HCT116 (cell line): ENCODE measurements around the gene WDR55. TPM values are rescaled to one million over a fixed set of nuclear protein-coding genes. Genes with fewer than 3 reads are reported as not detected.

Experiments
- ATAC-seq: fragments of 200-7000 bp; cut with Tn5 transposase; 2 replicates; pipeline ENCODE4 v1.9.1; 2020; ENCODE audit warnings: mild to moderate bottlenecking, moderate library complexity
- BruUV-seq: library from RNA; stranded (reverse); fragments of 400-500 nt; replicated peaks from 2 replicates; lab custom pipeline; 2021; lab: Mats Ljungman, UMichigan
- CTCF ChIA-PET: fragments of 300-600 bp; sonication (Branson Sonifier 250); formaldehyde crosslinking; loops from one replicate; lab custom pipeline; 2021; ENCODE audit warnings: antibody characterized with exemption; lab: Charles Lee
- POLR2A ChIA-PET: fragments of 300-600, 350-600 bp; sonication (Branson Sonifier 250); formaldehyde crosslinking; loops from one replicate; lab custom pipeline; 2021; ENCODE audit warnings: antibody characterized with exemption; lab: Charles Lee
- RAD21 ChIA-PET, 2 experiments: fragments of 300-600 bp; sonication (Branson Sonifier 250); formaldehyde crosslinking; loops; one replicate each; lab custom pipeline; 2023; ENCODE audit warnings: low total read pairs in 2 of 2; ENCODE audit not compliant: uncharacterized antibody in 2 of 2, unreplicated experiment in 2 of 2, low non-redundant PET in 1 of 2; lab: Charles Lee
- DNase-seq: peaks from one replicate; pipeline ENCODE4 v3.0.0-alpha.2; 2010; ENCODE audit warnings: low read depth, low spot score
- H2AFZ ChIP-seq: fragments of 200-600 bp; shearing (Covaris generic), sonication (generic); 2 replicates; pipeline ENCODE4 v1.6.1; 2017; ENCODE audit warnings: low read depth, mixed run types, mixed read lengths, antibody characterized with exemption, low read length; ENCODE audit not compliant: poor library complexity, severe bottlenecking
- H3K27ac ChIP-seq: 2 replicates; pipeline ENCODE4 v1.5.1; 2012; ENCODE audit warnings: low read depth, low read length
- H3K27me3 ChIP-seq: fragments of 200-600 bp; sonication (generic); 2 replicates; pipeline ENCODE4 v1.6.1; 2016; ENCODE audit warnings: mixed run types, low read length, mixed read lengths; ENCODE audit not compliant: insufficient read depth
- H3K36me3 ChIP-seq, 2 experiments: fragments of 200-500 bp in 1 of 2; fragments of 200-600 bp in 1 of 2; sonication (Bioruptor generic) in 1 of 2; sonication (generic) in 1 of 2; 2 replicates each; pipeline versions ENCODE4 v1.5.1 to v1.6.1; 2014 to 2016; ENCODE audit warnings: low read length in 2 of 2, inconsistent platforms in 1 of 2, mixed read lengths in 1 of 2, mixed run types in 1 of 2; ENCODE audit not compliant: insufficient read depth in 2 of 2, control insufficient read depth in 1 of 2
- H3K4me1 ChIP-seq, 2 experiments: fragments of 200-600 bp in 1 of 2; sonication (generic) in 1 of 2; 2 replicates each; pipeline versions ENCODE4 v1.5.1 to v1.6.1; 2012 to 2017; ENCODE audit warnings: low read length in 2 of 2, inconsistent platforms in 1 of 2, mild to moderate bottlenecking in 1 of 2, mixed read lengths in 1 of 2, mixed run types in 1 of 2, moderate library complexity in 1 of 2; ENCODE audit not compliant: insufficient read depth in 2 of 2, control insufficient read depth in 1 of 2
- H3K4me2 ChIP-seq: fragments of 200-600 bp; sonication (generic); 2 replicates; pipeline ENCODE4 v1.6.1; 2017; ENCODE audit warnings: mixed run types, low read length, mixed read lengths
- H3K4me3 ChIP-seq, 2 experiments: fragments of 200-600 bp in 1 of 2; sonication (generic) in 1 of 2; replicated peaks in 1 of 2; 2 replicates each; pipeline ENCODE4 v1.5.1; 2011 to 2016; ENCODE audit warnings: low read length in 2 of 2, control low read depth in 1 of 2, low read depth in 1 of 2, mild to moderate bottlenecking in 1 of 2, mixed read lengths in 1 of 2, mixed run types in 1 of 2
- H3K79me2 ChIP-seq: fragments of 200-600 bp; sonication (generic); 2 replicates; pipeline ENCODE4 v1.6.1; 2017; ENCODE audit warnings: mild to moderate bottlenecking, mixed run types, low read length, moderate library complexity, mixed read lengths; ENCODE audit not compliant: insufficient read depth
- H3K9ac ChIP-seq: fragments of 200-600 bp; sonication (generic); 2 replicates; pipeline ENCODE4 v1.6.1; 2016; ENCODE audit warnings: low read length, mixed read lengths
- H3K9me2 ChIP-seq: fragments of 200-600 bp; sonication (generic), shearing (Covaris generic); 2 replicates; pipeline ENCODE4 v1.6.1; 2017; ENCODE audit warnings: mixed run types, mild to moderate bottlenecking, moderate library complexity; ENCODE audit not compliant: insufficient read depth
- H3K9me3 ChIP-seq, 2 experiments: fragments of 200-500 bp in 1 of 2; fragments of 200-600 bp in 1 of 2; sonication (Bioruptor generic) in 1 of 2; sonication (generic) in 1 of 2; 2 replicates each; pipeline ENCODE4 v1.6.1; 2014 to 2017; ENCODE audit warnings: low read length in 2 of 2, mixed read lengths in 2 of 2, inconsistent platforms in 1 of 2, low read depth in 1 of 2, mild to moderate bottlenecking in 1 of 2, mixed run types in 1 of 2, moderate library complexity in 1 of 2; ENCODE audit not compliant: control insufficient read depth in 1 of 2, insufficient read depth in 1 of 2
- H4K20me1 ChIP-seq: fragments of 200-600 bp; sonication (generic), shearing (Covaris generic); 2 replicates; pipeline ENCODE4 v1.6.1; 2017; ENCODE audit warnings: mixed run types, mild to moderate bottlenecking, moderate library complexity; ENCODE audit not compliant: insufficient read depth
- ATF3 ChIP-seq: IDR thresholded peaks from 2 replicates; pipeline ENCODE4 v1.6.1; 2012
- CEBPB ChIP-seq: IDR thresholded peaks from 2 replicates; pipeline ENCODE4 v1.6.1; 2012; ENCODE audit warnings: low read depth
- EZH2 ChIP-seq: fragments of 200-600 bp; sonication (generic); IDR thresholded peaks from 2 replicates; pipeline ENCODE4 v1.6.1; 2017; ENCODE audit warnings: antibody characterized with exemption, mixed run types
- EZH2phosphoT487 ChIP-seq: fragments of 200-600 bp; IDR thresholded peaks from 2 replicates; pipeline ENCODE4 v1.6.1; 2018; ENCODE audit warnings: antibody characterized with exemption, borderline replicate concordance
- POLR2A ChIP-seq: IDR thresholded peaks from 2 replicates; pipeline ENCODE4 v1.7.0; 2011; ENCODE audit warnings: borderline replicate concordance; ENCODE audit not compliant: insufficient read depth, insufficient read length; ENCODE audit errors: extremely low read depth
- RAD21 ChIP-seq: IDR thresholded peaks from 2 replicates; pipeline ENCODE4 v1.6.1; 2012; ENCODE audit warnings: low read depth, mild to moderate bottlenecking
- REST ChIP-seq: IDR thresholded peaks from 2 replicates; pipeline ENCODE4 v1.6.1; 2012; ENCODE audit warnings: low read depth
- SP1 ChIP-seq: IDR thresholded peaks from 2 replicates; pipeline ENCODE4 v1.6.1; 2012; ENCODE audit warnings: low read depth
- TCF7L2 ChIP-seq: IDR thresholded peaks from 2 replicates; pipeline ENCODE4 v1.7.0; 2011; ENCODE audit warnings: borderline replicate concordance, inconsistent platforms; ENCODE audit not compliant: insufficient read depth, insufficient read length; ENCODE audit errors: extremely low read depth
- YY1 ChIP-seq: IDR thresholded peaks from 2 replicates; pipeline ENCODE4 v1.6.1; 2011; ENCODE audit warnings: low read length, low read depth, moderate library complexity, mild to moderate bottlenecking; ENCODE audit not compliant: insufficient replicate concordance; ENCODE audit errors: extremely low read depth
- ZFX ChIP-seq: fragments of 450-650 bp; IDR thresholded peaks from 2 replicates; pipeline ENCODE4 v1.6.1; 2017
- intact Hi-C: fragments of 100-400 bp; cut with micrococcal nuclease; formaldehyde crosslinking; loops from 2 replicates; pipeline ENCODE4 v1.10.0; 2022
- total RNA-seq: library from RNA; stranded (reverse); gene quantifications from one replicate; pipeline ENCODE4 v1.2.1, GENCODE V29; 2021; ENCODE audit not compliant: unreplicated experiment

Gene WDR55
- total RNA-seq, 1 experiment from 2014 or later, result 37.2 TPM

- Histone ChIP-seq H3K4me1 (no peaks in the 10 kb centered on the region), H3K79me2 (no peaks in the 10 kb centered on the region), H2AFZ (no peak overlapping the region), H3K27me3 (no peaks in the 10 kb centered on the region), H3K27ac (no peak overlapping the region), H3K9me2 (no peaks in the 10 kb centered on the region), H3K4me2 (no peak overlapping the region), H3K36me3 (peaks cover 35 to 43% of the 10 kb centered on the region in 2 experiments; a peak in 3 of 4 replicates), H3K9ac (no peak overlapping the region), H3K9me3 (no peaks in the 10 kb centered on the region), H4K20me1 (no peaks in the 10 kb centered on the region), H3K4me3 (no peak overlapping the region)
- no peak for TF ChIP-seq CEBPB
- TF ChIP-seq EZH2phosphoT487, result no peak
- TF ChIP-seq EZH2, result no peak
- TF ChIP-seq REST, result no peak
- no peak for TF ChIP-seq POLR2A
- TF ChIP-seq RAD21, result no peak
- TF ChIP-seq ATF3, result no peak
- TF ChIP-seq ZFX, result no peak
- no peak for TF ChIP-seq YY1
- TF ChIP-seq TCF7L2, result no peak
- TF ChIP-seq SP1, result no peak
- ChIA-PET RAD21 (no interaction called here), POLR2A (interaction anchor here (1.9 kb wide), 1 partner anchor 12 kb away, joined by 6 read pairs; the partner anchor contains the start of genes HARS1 and HARS2), CTCF (no interaction called here)
- BruUV-seq, result no TSS peak
- intact Hi-C loops, result no loop called here
- ATAC-seq (no peak), DNase-seq (no peak)
These were observed 14.3 kb downstream of the WDR55 start for GRCh38 chr5:140678993-140679392.
